PC-3 (cell line): ENCODE results near the gene HBB. TPM values are rescaled to one million over a fixed set of nuclear protein-coding genes. Genes with fewer than 3 reads are reported as not detected.

ENCODE experiments used
- ATAC-seq: fragments of 200-7000 bp; cut with Tn5 transposase; 2 replicates; pipeline ENCODE4 v1.9.1; 2020; ENCODE audit warnings: mild to moderate bottlenecking, moderate library complexity
- BruUV-seq: library from RNA; stranded (reverse); fragments of 400-500 nt; replicated peaks from 2 replicates; lab custom pipeline; 2021; lab: Mats Ljungman, UMichigan
- CTCF ChIA-PET: fragments of 300-600 bp; sonication (Branson Sonifier 250); formaldehyde crosslinking; loops from one replicate; lab custom pipeline; 2022; ENCODE audit warnings: antibody characterized with exemption; lab: Charles Lee
- POLR2A ChIA-PET: fragments of 300-600 bp; sonication (Branson Sonifier 250); formaldehyde crosslinking; loops from one replicate; lab custom pipeline; 2022; ENCODE audit warnings: antibody characterized with exemption; ENCODE audit not compliant: unreplicated experiment; lab: Charles Lee
- DNase-seq: peaks from one replicate; pipeline ENCODE4 v3.0.0-alpha.2; 2015
- H2AFZ ChIP-seq: fragments of 300-600 bp; sonication (generic); 2 replicates; pipeline ENCODE4 v1.6.0; 2016; ENCODE audit warnings: antibody characterized with exemption, low read length
- H3F3A ChIP-seq: fragments of 300-600 bp; sonication (generic); one replicate; pipeline ENCODE4 v1.6.0; 2017; ENCODE audit warnings: antibody characterized with exemption, low read length, control low read depth, mild to moderate bottlenecking; ENCODE audit not compliant: unreplicated experiment
- H3K27ac ChIP-seq: fragments of 300-600 bp; sonication (generic); 2 replicates; pipeline ENCODE4 v1.5.1; 2016; ENCODE audit warnings: mild to moderate bottlenecking, low read length
- H3K27me3 ChIP-seq: fragments of 300-600 bp; sonication (generic); 2 replicates; pipeline ENCODE4 v1.6.1; 2016; ENCODE audit warnings: low read length, mixed read lengths
- H3K36me3 ChIP-seq: fragments of 300-600 bp; sonication (generic); 2 replicates; pipeline ENCODE4 v1.6.1; 2016; ENCODE audit warnings: low read depth, mixed run types, low read length, mixed read lengths
- H3K4me1 ChIP-seq: fragments of 300-600 bp; sonication (generic); 2 replicates; pipeline ENCODE4 v1.5.1; 2016; ENCODE audit warnings: low read length; ENCODE audit not compliant: insufficient read depth
- H3K4me2 ChIP-seq: fragments of 300-600 bp; sonication (generic); 2 replicates; pipeline ENCODE4 v1.6.0; 2016; ENCODE audit warnings: low read length
- H3K4me3 ChIP-seq: fragments of 300-600 bp; sonication (generic); 2 replicates; pipeline ENCODE4 v1.5.1; 2016; ENCODE audit warnings: mild to moderate bottlenecking, low read length, mixed read lengths
- H3K79me2 ChIP-seq: fragments of 300-600 bp; sonication (generic); 2 replicates; pipeline ENCODE4 v1.6.1; 2017; ENCODE audit warnings: low read length, mixed read lengths
- H3K9ac ChIP-seq: fragments of 300-600 bp; sonication (generic); 2 replicates; pipeline ENCODE4 v1.6.0; 2016; ENCODE audit warnings: mild to moderate bottlenecking, low read length
- H3K9me2 ChIP-seq: fragments of 300-600 bp; sonication (generic); replicated peaks from 2 replicates; pipeline ENCODE4 v1.6.1; 2016; ENCODE audit warnings: mixed run types, low read length, mixed read lengths
- H3K9me3 ChIP-seq: fragments of 300-600 bp; sonication (generic); 2 replicates; pipeline ENCODE4 v1.6.1; 2016; ENCODE audit warnings: low read length, mixed read lengths
- H4K20me1 ChIP-seq: fragments of 300-600 bp; sonication (generic); 2 replicates; pipeline ENCODE4 v1.6.1; 2016; ENCODE audit warnings: low read length, mixed read lengths
- CTCF ChIP-seq: fragments of 300-600 bp; sonication (generic); conservative IDR thresholded peaks from 2 replicates; pipeline ENCODE4 v1.5.1; 2017; ENCODE audit warnings: antibody characterized with exemption, low read depth, mild to moderate bottlenecking, low read length
- EZH2 ChIP-seq: fragments of 300-600 bp; sonication (generic); IDR thresholded peaks from one replicate; pipeline ENCODE4 v1.6.1; 2017; ENCODE audit warnings: antibody characterized with exemption, mild to moderate bottlenecking, low read length; ENCODE audit not compliant: unreplicated experiment
- EZH2phosphoT487 ChIP-seq: fragments of 300-600 bp; sonication (generic); IDR thresholded peaks from 2 replicates; pipeline ENCODE4 v1.6.1; 2018; ENCODE audit warnings: mild to moderate bottlenecking, antibody characterized with exemption, low read length, borderline replicate concordance
- intact Hi-C: fragments of 100-400 bp; cut with micrococcal nuclease; formaldehyde crosslinking; loops from 2 replicates; pipeline ENCODE4 v1.9.0; 2023
- total RNA-seq: library from RNA; depleted of rRNA; stranded (reverse); fragments of >200 nt; gene quantifications from 2 replicates; pipeline ENCODE4 v1.2.3, GENCODE V29; 2014

HBB gene
- total RNA-seq, 1 experiment from 2014 or later = not detected

- intact Hi-C loops = loop anchor here (10.0 kb wide), 1 partner anchor 604 kb away; the partner anchor contains the start of gene OR52N2
- Histone ChIP-seq H3K4me1 (no peaks in the 10 kb centered on the region), H4K20me1 (no peaks in the 10 kb centered on the region), H3K4me3 (no peak within 1 kb of the TSS), H3K9ac (no peak within 1 kb of the TSS), H3K4me2 (no peak within 1 kb of the TSS), H3K27ac (no peak within 1 kb of the TSS), H3F3A (no peaks in the 10 kb centered on the region), H3K79me2 (no peaks in the 10 kb centered on the region), H3K9me2 (no peaks in the 10 kb centered on the region), H3K9me3 (no peaks in the 10 kb centered on the region), H3K36me3 (no peaks in the 10 kb centered on the region), H3K27me3 (no peaks in the 10 kb centered on the region), H2AFZ (no peak within 1 kb of the TSS)
- no peak for TF ChIP-seq EZH2
- no peak for TF ChIP-seq EZH2phosphoT487
- TF ChIP-seq CTCF = no peak
- ChIA-PET POLR2A (no interaction called here), CTCF (no interaction called here)
- no TSS peak for BruUV-seq
- DNase-seq = no peak
- no peak for ATAC-seq
Observed at GRCh38 chr11:5200582-5200981, 26.3 kb downstream of the HBB start, which contains the start of gene OR51V1. OR51V1 (minus strand) TSS chr11:5200682; CDS start chr11:5200682, 0 bp downstream.

GRCh38 chr11:5198285-5198684 is 28.6 kb downstream of the HBB start:
- Histone ChIP-seq H3K79me2 (no peaks in the 10 kb centered on the region), H3K9ac (no peak overlapping the region), H2AFZ (no peak overlapping the region), H3K4me2 (no peak overlapping the region), H3F3A (no peaks in the 10 kb centered on the region), H3K4me1 (no peaks in the 10 kb centered on the region), H3K36me3 (no peaks in the 10 kb centered on the region), H4K20me1 (no peaks in the 10 kb centered on the region), H3K9me2 (no peaks in the 10 kb centered on the region), H3K9me3 (no peaks in the 10 kb centered on the region), H3K4me3 (no peak overlapping the region), H3K27me3 (no peaks in the 10 kb centered on the region), H3K27ac (no peak overlapping the region)
- POLR2A ChIA-PET = no interaction called here
- intact Hi-C loops = no loop called here
- no peak for TF ChIP-seq EZH2
- DNase-seq = no peak
- CTCF ChIA-PET = no interaction called here
- BruUV-seq = no TSS peak
- ATAC-seq = no peak

GRCh38 chr11:5197536-5197935 is 29.3 kb downstream of the HBB start:
- no peaks in the 10 kb centered on the region for H3K9me2 ChIP-seq
- CTCF ChIA-PET = no interaction called here
- H3K4me2 ChIP-seq = no peak overlapping the region
- H3K79me2 ChIP-seq = no peaks in the 10 kb centered on the region
- DNase-seq (no peak), ATAC-seq (no peak)
- H3K27me3 ChIP-seq = no peaks in the 10 kb centered on the region
- no peak overlapping the region for H3K9ac ChIP-seq
- BruUV-seq = no TSS peak
- no peak overlapping the region for H3K4me3 ChIP-seq
- H3K27ac ChIP-seq = no peak overlapping the region
- TF ChIP-seq EZH2phosphoT487 (no peak), CTCF (no peak), EZH2 (no peak)
- no peaks in the 10 kb centered on the region for H3K4me1 ChIP-seq
- no peak overlapping the region for H2AFZ ChIP-seq
- intact Hi-C loops = no loop called here
- no peaks in the 10 kb centered on the region for H4K20me1 ChIP-seq
- H3K9me3 ChIP-seq = no peaks in the 10 kb centered on the region
- no peaks in the 10 kb centered on the region for H3K36me3 ChIP-seq
- POLR2A ChIA-PET = no interaction called here
- H3F3A ChIP-seq = no peaks in the 10 kb centered on the region
